Keratinocyte (primary cell): Measurements from ENCODE around the gene GRPEL2.

ENCODE experiments used
- CTCF ChIP-seq, 3 experiments: IDR thresholded peaks in 1 of 3; conservative IDR thresholded peaks in 1 of 3; optimal IDR thresholded peaks in 1 of 3; 2 replicates in 2 of 3; 3 replicates in 1 of 3; pipeline versions ENCODE3 to v1.5.1; 2011; ENCODE audit warnings: low read length in 3 of 3, mild to moderate bottlenecking in 3 of 3, moderate library complexity in 2 of 3, control low read depth in 1 of 3, inconsistent platforms in 1 of 3; ENCODE audit not compliant: insufficient read depth in 2 of 3; ENCODE audit errors: extremely low read depth in 1 of 3
- EZH2 ChIP-seq: IDR thresholded peaks from one replicate; pipeline ENCODE4 v1.6.1; 2012; ENCODE audit warnings: inconsistent platforms, mild to moderate bottlenecking, low read length, moderate library complexity

- TF ChIP-seq CTCF (optimal IDR thresholded peaks at IDR 0.05 in 1 of 3, IDR thresholded peaks at IDR 0.05 in 1 of 3, conservative IDR thresholded peaks at IDR 0.05 in 1 of 3; ENCODE audit: extremely low read depth in 1 of 3, insufficient read depth in 2 of 3, low read length in 3 of 3), result no peak
- TF ChIP-seq EZH2, result no peak
Measured at GRCh38 chr5:149370878-149371277, 25.6 kb downstream of the GRPEL2 start.
